Measurements from ENCODE around the gene PAQR8. TPM values are rescaled to one million over a fixed set of nuclear protein-coding genes. Genes with fewer than 3 reads are reported as not detected.

Gene PAQR8
- total and polyA plus RNA-seq, 2 of the 4 experiments (the other 2 are of a cell fraction) = 1.4 to 1.6 TPM

DNA sequence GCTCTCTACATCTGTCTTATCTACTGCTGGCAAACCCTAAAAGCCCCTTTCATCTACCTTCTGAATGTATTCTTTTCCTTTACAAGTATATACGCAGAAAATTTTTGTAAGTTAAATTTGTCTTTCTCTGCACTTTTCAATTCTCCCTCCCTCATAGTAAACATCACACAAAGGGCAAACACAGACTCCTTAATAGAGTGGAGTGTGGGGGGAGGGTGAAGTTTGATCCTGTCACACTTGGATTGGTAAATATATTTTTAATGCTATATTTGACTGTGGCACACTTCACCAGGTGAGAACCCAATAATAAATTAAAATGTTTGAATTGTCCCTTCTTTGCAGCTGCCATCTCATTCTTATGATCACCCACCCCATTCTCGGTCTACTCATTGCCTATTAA is 33.2 kb upstream of the PAQR8 start:
- H4K20me1 ChIP-seq (ENCODE audit: insufficient read depth, low read length) = no peaks in the 10 kb centered on the region
- no peak overlapping the region for H2AFZ ChIP-seq (replicated peaks; ENCODE audit: low read length, poor library complexity)
- no peaks in the 10 kb centered on the region for H3K4me1 ChIP-seq (ENCODE audit: control insufficient read depth, insufficient read depth, low read length)
- no CpG with 5 or more reads among the region's 2 CpGs for WGBS, 2 experiments (ENCODE audit: extremely low coverage in 2 of 2, insufficient read length in 1 of 2)
- no peak overlapping the region for H2BK15ac ChIP-seq (ENCODE audit: low read depth, low read length)
- H3K14ac ChIP-seq (replicated peaks; ENCODE audit: low read depth, low read length) = no peak overlapping the region
- no peak for TF ChIP-seq BHLHE40 (IDR thresholded peaks at IDR 0.05; ENCODE audit: low read depth, low read length)
- H2BK20ac ChIP-seq (ENCODE audit: low read depth, low read length) = no peak overlapping the region
- no peak overlapping the region for H3K4me3 ChIP-seq (ENCODE audit: insufficient read depth, low read depth, low read length)
- no peak overlapping the region for H3K23ac ChIP-seq (ENCODE audit: low read depth, low read length)
- no peak overlapping the region for H2AK5ac ChIP-seq (ENCODE audit: low read depth, low read length)
- H3K27ac ChIP-seq (ENCODE audit: insufficient read depth, low read length) = no peak overlapping the region
- H3K56ac ChIP-seq (ENCODE audit: extremely low read depth, insufficient read depth, low read length) = no peak overlapping the region
- H4K5ac ChIP-seq (ENCODE audit: low read depth, low read length) = no peak overlapping the region
- H3K18ac ChIP-seq (ENCODE audit: low read depth, low read length) = no peak overlapping the region
- intact Hi-C loops (cut with micrococcal nuclease) = no loop called here
- H2BK5ac ChIP-seq (ENCODE audit: low read depth, low read length, poor library complexity, severe bottlenecking) = no peak overlapping the region
- no peaks in the 10 kb centered on the region for H3K79me1 ChIP-seq (ENCODE audit: low read depth in 1 of 2, low read length in 2 of 2)
- H3K36me3 ChIP-seq (ENCODE audit: control insufficient read depth, insufficient read depth, low read length) = no peaks in the 10 kb centered on the region
- no peak overlapping the region for H4K91ac ChIP-seq (ENCODE audit: insufficient read depth, low read depth, low read length)
- no peak overlapping the region for H2BK120ac ChIP-seq (ENCODE audit: low read depth, low read length)
- BruUV-seq (replicated peaks) = no TSS peak
- peaks cover 3% of the 10 kb centered on the region; the same call in 1 of the 2 replicates for H3K9me1 ChIP-seq (ENCODE audit: insufficient read depth, low read length)
- POLR2A ChIA-PET (ENCODE audit: unreplicated experiment) = no interaction called here
- DNase-seq (no peak), ATAC-seq (ENCODE audit: low read depth) (no peak)
- dilution Hi-C loops (cut with HindIII; ENCODE audit: low sequenced_read_pairs, unreplicated experiment) = no loop called here
- H3K27me3 ChIP-seq (ENCODE audit: control insufficient read depth, insufficient read depth, low read length) = peaks cover 12% of the 10 kb centered on the region
- in situ Hi-C loops (cut with MboI; ENCODE audit: low sequenced_read_pairs) = no loop called here
- H3K4me2 ChIP-seq (ENCODE audit: low read depth, low read length) = no peak overlapping the region
- no peak overlapping the region for H3K4ac ChIP-seq (ENCODE audit: low read depth, low read length)
- no peak overlapping the region for H3K9ac ChIP-seq (ENCODE audit: low read depth, low read length)
- no peak overlapping the region for H4K8ac ChIP-seq (ENCODE audit: low read depth in 2 of 2, low read length in 2 of 2)
- no peak overlapping the region for H2AK9ac ChIP-seq (replicated peaks; ENCODE audit: low read depth, low read length, poor library complexity)
- CTCF ChIA-PET = no interaction called here
- H3K9me3 ChIP-seq (ENCODE audit: control insufficient read depth, insufficient read depth, low read length) = no peaks in the 10 kb centered on the region
